HepG2 (cell line): ENCODE results near the gene BTG2. TPM values are rescaled to one million over a fixed set of nuclear protein-coding genes. Genes with fewer than 3 reads are reported as not detected.

Experiments used
- ELF3 ChIP-seq: IDR thresholded peaks from 2 replicates; pipeline ENCODE4 v1.6.1; 2016; ENCODE audit warnings: missing genetic modification reagents, missing compliant biosample characterization
- SNAPC4 ChIP-seq: sonication (generic); formaldehyde crosslinking; IDR thresholded peaks from 2 replicates; pipeline ENCODE4 v1.4.0; 2020; ENCODE audit warnings: mild to moderate bottlenecking, missing genetic modification reagents
- ZNF225 ChIP-seq: sonication (generic); formaldehyde crosslinking; IDR thresholded peaks from 2 replicates; pipeline ENCODE4 v1.4.0; 2020; ENCODE audit warnings: mild to moderate bottlenecking, missing genetic modification reagents
- ZNF383 ChIP-seq: sonication (generic); formaldehyde crosslinking; IDR thresholded peaks from 2 replicates; pipeline ENCODE4 v1.4.0; 2020; ENCODE audit warnings: missing genetic modification reagents, mild to moderate bottlenecking, borderline replicate concordance
- ZNF576 ChIP-seq: sonication (generic); formaldehyde crosslinking; IDR thresholded peaks from 2 replicates; pipeline ENCODE4 v1.4.0; 2020; ENCODE audit warnings: mild to moderate bottlenecking, missing genetic modification reagents
- ZNF629 ChIP-seq: sonication (generic); formaldehyde crosslinking; conservative IDR thresholded peaks from 2 replicates; pipeline ENCODE4 v1.5.0; 2020; ENCODE audit warnings: missing genetic modification reagents
- ZNF740 ChIP-seq: sonication (generic); formaldehyde crosslinking; IDR thresholded peaks from 2 replicates; pipeline ENCODE4 v1.4.0; 2020; ENCODE audit warnings: missing genetic modification reagents
- ZNF879 ChIP-seq: sonication (generic); formaldehyde crosslinking; IDR thresholded peaks from 2 replicates; pipeline ENCODE4 v1.8.1; 2023; ENCODE audit warnings: missing genetic modification reagents
- polyA plus RNA-seq, 8 experiments: library from polyadenylated mRNA; depleted of rRNA in 3 of 8; stranded (reverse) in 7 of 8; unstranded in 1 of 8; fragments of >200 nt; fragmentation: Illumina TruSeq in 4 of 8; extraction: Trizol in 4 of 8; gene quantifications; 2 replicates each; pipeline versions ENCODE4 v1.2.1 to v1.2.3, GENCODE V29; 2011 to 2016; ENCODE audit warnings: low read depth in 4 of 8, missing spikeins in 1 of 8, mixed read lengths in 1 of 8; ENCODE audit not compliant: insufficient read depth in 1 of 8
- total RNA-seq, 5 experiments: library from RNA; depleted of rRNA; stranded (reverse); fragments of >200 nt; fragmentation: Illumina TruSeq; extraction: Trizol; gene quantifications; 2 replicates each; pipeline ENCODE4 v1.2.3, GENCODE V29; 2016; ENCODE audit warnings: low read depth in 1 of 5
- TF ChIP-seq, protein P1 (sequence below): sonication (generic); formaldehyde crosslinking; IDR thresholded peaks from 2 replicates; pipeline ENCODE4 v1.5.1; 2020; ENCODE audit warnings: mild to moderate bottlenecking, missing genetic modification reagents, moderate library complexity
- TF ChIP-seq, protein P2 (sequence below): sonication (generic); formaldehyde crosslinking; IDR thresholded peaks from 2 replicates; pipeline ENCODE4 v1.4.0; 2020; ENCODE audit warnings: missing genetic modification reagents
- TF ChIP-seq, protein P3 (sequence below): sonication (generic); formaldehyde crosslinking; IDR thresholded peaks from 2 replicates; pipeline ENCODE4 v1.5.0; 2020; ENCODE audit warnings: missing genetic modification reagents, mild to moderate bottlenecking, borderline replicate concordance
- TF ChIP-seq, protein P4 (sequence below): sonication (generic); formaldehyde crosslinking; IDR thresholded peaks from 2 replicates; pipeline ENCODE4 v1.4.0; 2020; ENCODE audit warnings: mild to moderate bottlenecking, low read depth, missing genetic modification reagents

Gene BTG2
- total and polyA plus RNA-seq, 2 of the 13 experiments (the other 11 are each of a cell fraction or from before 2014, with no cell fraction given) = 13.6 to 18.3 TPM

DNA sequence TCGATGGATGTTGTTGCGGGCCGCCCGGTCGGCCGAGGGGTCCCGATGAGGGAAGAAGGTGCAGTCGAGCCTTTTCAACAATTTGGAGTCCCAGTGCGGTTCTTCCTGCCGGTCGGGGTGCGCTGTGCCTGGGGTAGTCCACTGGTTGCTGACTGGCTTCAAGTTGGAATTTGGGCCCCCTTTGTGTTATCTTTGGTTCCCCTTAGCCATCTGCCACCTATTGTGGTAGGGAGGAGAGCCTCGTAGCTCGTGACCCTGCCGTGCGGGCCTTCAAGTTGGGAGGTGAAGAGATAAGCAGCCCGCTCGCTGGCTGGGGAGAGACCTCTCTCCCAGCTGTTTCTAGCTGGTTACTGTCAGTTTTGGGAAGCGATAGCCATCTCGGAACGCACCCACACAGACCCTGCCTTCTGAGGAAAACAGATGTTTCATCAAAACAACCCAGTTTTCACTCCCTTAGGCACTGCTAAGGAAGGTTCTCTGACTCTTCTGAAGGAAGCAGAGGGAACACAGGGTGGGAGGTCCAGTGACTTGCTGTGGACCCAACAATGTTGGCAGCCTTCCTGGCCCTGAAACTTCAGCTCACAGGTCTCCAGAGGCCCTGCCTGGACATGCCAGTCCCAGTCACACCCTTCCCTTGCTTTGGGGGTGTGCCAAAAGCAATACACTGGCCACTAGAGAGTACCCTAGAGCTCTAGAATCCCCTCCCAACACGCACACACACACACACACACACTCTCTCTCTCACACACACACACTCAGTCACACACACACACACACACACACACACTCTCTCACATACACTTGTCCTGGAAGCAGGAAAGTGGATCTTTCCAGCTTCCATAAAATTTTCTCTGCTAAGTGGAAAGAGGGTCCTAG lies 1.0 kb downstream of the BTG2 start (continued):
- TF ChIP-seq, protein P1, sequence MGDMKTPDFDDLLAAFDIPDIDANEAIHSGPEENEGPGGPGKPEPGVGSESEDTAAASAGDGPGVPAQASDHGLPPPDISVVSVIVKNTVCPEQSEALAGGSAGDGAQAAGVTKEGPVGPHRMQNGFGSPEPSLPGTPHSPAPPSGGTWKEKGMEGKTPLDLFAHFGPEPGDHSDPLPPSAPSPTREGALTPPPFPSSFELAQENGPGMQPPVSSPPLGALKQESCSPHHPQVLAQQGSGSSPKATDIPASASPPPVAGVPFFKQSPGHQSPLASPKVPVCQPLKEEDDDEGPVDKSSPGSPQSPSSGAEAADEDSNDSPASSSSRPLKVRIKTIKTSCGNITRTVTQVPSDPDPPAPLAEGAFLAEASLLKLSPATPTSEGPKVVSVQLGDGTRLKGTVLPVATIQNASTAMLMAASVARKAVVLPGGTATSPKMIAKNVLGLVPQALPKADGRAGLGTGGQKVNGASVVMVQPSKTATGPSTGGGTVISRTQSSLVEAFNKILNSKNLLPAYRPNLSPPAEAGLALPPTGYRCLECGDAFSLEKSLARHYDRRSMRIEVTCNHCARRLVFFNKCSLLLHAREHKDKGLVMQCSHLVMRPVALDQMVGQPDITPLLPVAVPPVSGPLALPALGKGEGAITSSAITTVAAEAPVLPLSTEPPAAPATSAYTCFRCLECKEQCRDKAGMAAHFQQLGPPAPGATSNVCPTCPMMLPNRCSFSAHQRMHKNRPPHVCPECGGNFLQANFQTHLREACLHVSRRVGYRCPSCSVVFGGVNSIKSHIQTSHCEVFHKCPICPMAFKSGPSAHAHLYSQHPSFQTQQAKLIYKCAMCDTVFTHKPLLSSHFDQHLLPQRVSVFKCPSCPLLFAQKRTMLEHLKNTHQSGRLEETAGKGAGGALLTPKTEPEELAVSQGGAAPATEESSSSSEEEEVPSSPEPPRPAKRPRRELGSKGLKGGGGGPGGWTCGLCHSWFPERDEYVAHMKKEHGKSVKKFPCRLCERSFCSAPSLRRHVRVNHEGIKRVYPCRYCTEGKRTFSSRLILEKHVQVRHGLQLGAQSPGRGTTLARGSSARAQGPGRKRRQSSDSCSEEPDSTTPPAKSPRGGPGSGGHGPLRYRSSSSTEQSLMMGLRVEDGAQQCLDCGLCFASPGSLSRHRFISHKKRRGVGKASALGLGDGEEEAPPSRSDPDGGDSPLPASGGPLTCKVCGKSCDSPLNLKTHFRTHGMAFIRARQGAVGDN (CRISPR knock-in tag) = 0 out of 2 replicates have a peak, but pooled peaks have one; percentile 19
- TF ChIP-seq, protein P2, sequence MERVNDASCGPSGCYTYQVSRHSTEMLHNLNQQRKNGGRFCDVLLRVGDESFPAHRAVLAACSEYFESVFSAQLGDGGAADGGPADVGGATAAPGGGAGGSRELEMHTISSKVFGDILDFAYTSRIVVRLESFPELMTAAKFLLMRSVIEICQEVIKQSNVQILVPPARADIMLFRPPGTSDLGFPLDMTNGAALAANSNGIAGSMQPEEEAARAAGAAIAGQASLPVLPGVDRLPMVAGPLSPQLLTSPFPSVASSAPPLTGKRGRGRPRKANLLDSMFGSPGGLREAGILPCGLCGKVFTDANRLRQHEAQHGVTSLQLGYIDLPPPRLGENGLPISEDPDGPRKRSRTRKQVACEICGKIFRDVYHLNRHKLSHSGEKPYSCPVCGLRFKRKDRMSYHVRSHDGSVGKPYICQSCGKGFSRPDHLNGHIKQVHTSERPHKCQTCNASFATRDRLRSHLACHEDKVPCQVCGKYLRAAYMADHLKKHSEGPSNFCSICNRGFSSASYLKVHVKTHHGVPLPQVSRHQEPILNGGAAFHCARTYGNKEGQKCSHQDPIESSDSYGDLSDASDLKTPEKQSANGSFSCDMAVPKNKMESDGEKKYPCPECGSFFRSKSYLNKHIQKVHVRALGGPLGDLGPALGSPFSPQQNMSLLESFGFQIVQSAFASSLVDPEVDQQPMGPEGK (CRISPR knock-in tag) = no peak
- TF ChIP-seq, protein P3, sequence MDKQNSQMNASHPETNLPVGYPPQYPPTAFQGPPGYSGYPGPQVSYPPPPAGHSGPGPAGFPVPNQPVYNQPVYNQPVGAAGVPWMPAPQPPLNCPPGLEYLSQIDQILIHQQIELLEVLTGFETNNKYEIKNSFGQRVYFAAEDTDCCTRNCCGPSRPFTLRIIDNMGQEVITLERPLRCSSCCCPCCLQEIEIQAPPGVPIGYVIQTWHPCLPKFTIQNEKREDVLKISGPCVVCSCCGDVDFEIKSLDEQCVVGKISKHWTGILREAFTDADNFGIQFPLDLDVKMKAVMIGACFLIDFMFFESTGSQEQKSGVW (CRISPR knock-in tag) = no peak
- TF ChIP-seq ZNF740 (CRISPR knock-in tag) (no peak), ZNF383 (no peak), SNAPC4 (no peak), ZNF576 (CRISPR knock-in tag) (no peak), ELF3 (CRISPR knock-in tag) (no peak), ZNF629 (CRISPR knock-in tag) (no peak), ZNF225 (CRISPR knock-in tag) (no peak), ZNF879 (CRISPR knock-in tag) (peak; percentile 19; the same call in 1 of the 2 replicates)
- TF ChIP-seq, protein P4, sequence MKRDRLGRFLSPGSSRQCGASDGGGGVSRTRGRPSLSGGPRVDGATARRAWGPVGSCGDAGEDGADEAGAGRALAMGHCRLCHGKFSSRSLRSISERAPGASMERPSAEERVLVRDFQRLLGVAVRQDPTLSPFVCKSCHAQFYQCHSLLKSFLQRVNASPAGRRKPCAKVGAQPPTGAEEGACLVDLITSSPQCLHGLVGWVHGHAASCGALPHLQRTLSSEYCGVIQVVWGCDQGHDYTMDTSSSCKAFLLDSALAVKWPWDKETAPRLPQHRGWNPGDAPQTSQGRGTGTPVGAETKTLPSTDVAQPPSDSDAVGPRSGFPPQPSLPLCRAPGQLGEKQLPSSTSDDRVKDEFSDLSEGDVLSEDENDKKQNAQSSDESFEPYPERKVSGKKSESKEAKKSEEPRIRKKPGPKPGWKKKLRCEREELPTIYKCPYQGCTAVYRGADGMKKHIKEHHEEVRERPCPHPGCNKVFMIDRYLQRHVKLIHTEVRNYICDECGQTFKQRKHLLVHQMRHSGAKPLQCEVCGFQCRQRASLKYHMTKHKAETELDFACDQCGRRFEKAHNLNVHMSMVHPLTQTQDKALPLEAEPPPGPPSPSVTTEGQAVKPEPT (CRISPR knock-in tag) = 0 out of 2 replicates have a peak, but pooled peaks have one; percentile 28
